Activated CD8-positive, alpha-beta memory T cell treated with anti-CD3 and anti-CD28 coated beads, Interleukin-2, amount 50 U/mL, for 1 hour (primary cell): ENCODE data around the gene CLVS2.

Experiments used
- DNase-seq: peaks from one replicate; pipeline ENCODE4 v3.0.0-alpha.2; 2020; ENCODE audit errors: extremely low read depth

The CLVS2 gene

GRCh38 chr6:123024976-123025375 lies 28.9 kb downstream of the CLVS2 start:
- no peak for DNase-seq

GRCh38 chr6:123027408-123027807 lies 31.4 kb downstream of the CLVS2 start:
- DNase-seq, result no peak

- no peak for DNase-seq
Observed at GRCh38 chr6:123028263-123028662, 32.2 kb downstream of the CLVS2 start.

GRCh38 chr6:123030282-123030681 lies 34.2 kb downstream of the CLVS2 start:
- no peak for DNase-seq

- no peak for DNase-seq
Observed at GRCh38 chr6:123036648-123037047, 40.6 kb downstream of the CLVS2 start.

- no peak for DNase-seq
Observed at GRCh38 chr6:123039431-123039830, 43.4 kb downstream of the CLVS2 start.

GRCh38 chr6:123042401-123042800 lies 46.4 kb downstream of the CLVS2 start:
- no peak for DNase-seq

GRCh38 chr6:123044341-123044860 lies 48.4 kb downstream of the CLVS2 start:
- DNase-seq, result no peak

GRCh38 chr6:123053602-123054225 lies 57.7 kb downstream of the CLVS2 start:
- DNase-seq, result no peak

- no peak for DNase-seq
Observed at GRCh38 chr6:123055256-123055655, 59.2 kb downstream of the CLVS2 start.

- no peak for DNase-seq
Observed at GRCh38 chr6:123062670-123063069, 66.6 kb downstream of the CLVS2 start.

GRCh38 chr6:123064038-123064437 lies 68.0 kb downstream of the CLVS2 start:
- DNase-seq, result no peak

- no peak for DNase-seq
Observed at GRCh38 chr6:123074616-123075015, 78.6 kb downstream of the CLVS2 start.

GRCh38 chr6:123085403-123085802 lies 89.4 kb downstream of the CLVS2 start:
- no peak for DNase-seq

GRCh38 chr6:123089226-123089625 lies 93.2 kb downstream of the CLVS2 start:
- DNase-seq, result no peak

GRCh38 chr6:123091091-123091895 lies 95.3 kb downstream of the CLVS2 start:
- no peak for DNase-seq

- no peak for DNase-seq
Observed at GRCh38 chr6:123091896-123092271, 95.8 kb downstream of the CLVS2 start.

- no peak for DNase-seq
Observed at GRCh38 chr6:123094795-123095194, 98.8 kb downstream of the CLVS2 start.

- DNase-seq, result no peak
Observed at GRCh38 chr6:123105561-123105960, 109.5 kb downstream of the CLVS2 start.

- no peak for DNase-seq
Observed at GRCh38 chr6:123116370-123116769, 120.3 kb downstream of the CLVS2 start.

- DNase-seq, result no peak
Observed at GRCh38 chr6:123117145-123117908, 121.3 kb downstream of the CLVS2 start.

- DNase-seq, result no peak
Observed at GRCh38 chr6:123118811-123119210, 122.8 kb downstream of the CLVS2 start.
